Measurements from ENCODE around the gene ACLY.

- no peak for TF ChIP-seq HOXB13 (CRISPR knock-in tag; IDR thresholded peaks at IDR 0.05; ENCODE audit: low read depth)
- no peak for TF ChIP-seq CTCF (IDR thresholded peaks at IDR 0.05)
- no peak for TF ChIP-seq POLR2A (IDR thresholded peaks at IDR 0.05; ENCODE audit: low read length)
- no peak for TF ChIP-seq CBX2 (IDR thresholded peaks at IDR 0.05; ENCODE audit: borderline replicate concordance, low read depth)
These were observed 26.8 kb downstream of the ACLY start for GRCh38 chr17:41892021-41892376.
